ENCODE data around the gene CTSA.
"Not testable (repeated sequence)": the region's sequence is repeated elsewhere in the genome, so short reads cannot be mapped to it uniquely, and the experiment has no call there.

CTSA gene

GRCh38 chr20:45919542-45920399 is 28.6 kb downstream of the CTSA start:
- no peak for DNase-seq

GRCh38 chr20:45920462-45921336 is 29.6 kb downstream of the CTSA start:
- no peak for DNase-seq

- no peak for DNase-seq
These were observed 30.4 kb downstream of the CTSA start for GRCh38 chr20:45921337-45922189.

- DNase-seq: no peak
These were observed 33.5 kb downstream of the CTSA start for GRCh38 chr20:45924391-45925261.

- no peak for DNase-seq
These were observed 34.8 kb downstream of the CTSA start for GRCh38 chr20:45925821-45926506.

- no peak for DNase-seq
These were observed 35.6 kb downstream of the CTSA start for GRCh38 chr20:45926731-45927070.

- DNase-seq: no peak
These were observed 36.1 kb downstream of the CTSA start for GRCh38 chr20:45927071-45927878.

GRCh38 chr20:45931680-45932079 is 40.5 kb downstream of the CTSA start:
- DNase-seq: not testable (repeated sequence)

GRCh38 chr20:45933266-45934045 is 42.3 kb downstream of the CTSA start:
- peak; percentile 83 to 94 for DNase-seq

- DNase-seq: peak; percentile 63 to 76
These were observed 43.0 kb downstream of the CTSA start for GRCh38 chr20:45934046-45934585.

GRCh38 chr20:45934586-45935415 is 43.7 kb downstream of the CTSA start, which contains the start of gene PCIF1:
TSS of gene PCIF1 (plus strand) at chr20:45934683. CDS start at chr20:45939000, 4,317 bp downstream.
- peak; percentile 92 to 99 for DNase-seq

GRCh38 chr20:45935416-45936046 is 44.4 kb downstream of the CTSA start:
- DNase-seq: no peak

- DNase-seq: no peak
These were observed 46.6 kb downstream of the CTSA start for GRCh38 chr20:45937765-45938164.

- no peak for DNase-seq
These were observed 47.7 kb downstream of the CTSA start for GRCh38 chr20:45938727-45939438.

- no peak for DNase-seq
These were observed 48.9 kb downstream of the CTSA start for GRCh38 chr20:45940053-45940452.

- DNase-seq: no peak
These were observed 49.3 kb downstream of the CTSA start for GRCh38 chr20:45940469-45940868.

GRCh38 chr20:45943613-45944012 is 52.5 kb downstream of the CTSA start:
- no peak for DNase-seq
